Measurements from ENCODE around the gene TIMM22.

TIMM22 gene

DNA sequence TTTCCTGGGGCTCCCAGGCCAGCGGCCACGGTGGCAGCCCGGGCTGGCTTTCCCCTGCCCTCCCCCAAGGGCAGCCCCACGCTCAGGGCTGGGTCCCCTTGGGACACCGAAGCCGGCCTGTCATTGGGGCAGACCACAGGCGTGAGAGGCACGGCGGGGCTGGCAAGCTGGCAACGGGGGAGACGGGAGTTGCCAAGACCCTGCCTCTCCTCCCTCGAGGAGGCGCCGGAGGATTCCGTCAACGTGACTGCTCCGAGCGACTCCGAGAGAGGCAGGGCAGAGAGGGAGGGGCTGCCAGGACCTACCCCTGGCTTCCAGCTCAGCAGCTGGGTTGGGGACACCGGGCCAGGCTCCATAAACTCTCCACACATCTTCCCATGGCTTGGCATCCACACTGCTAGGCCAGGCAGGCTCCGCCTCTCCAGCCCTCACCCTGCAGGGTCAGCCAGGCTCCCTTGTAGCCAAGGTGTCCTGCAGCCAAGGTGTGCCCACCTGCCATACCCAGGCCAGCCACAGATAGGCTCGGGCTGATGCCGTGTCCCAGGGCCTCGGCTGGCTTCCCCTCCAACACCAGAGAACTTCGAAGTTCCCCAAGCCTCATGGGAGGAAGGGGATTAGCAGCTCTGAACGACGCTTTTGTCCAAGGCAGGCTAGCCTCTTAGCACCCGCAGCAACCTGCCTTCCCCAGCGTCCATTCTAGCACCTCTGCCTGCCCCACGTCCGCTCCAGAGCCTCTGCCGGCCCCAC lies 25.5 kb downstream of the TIMM22 start:
- no peak for DNase-seq

GRCh38 chr17:1024076-1024475 lies 27.1 kb downstream of the TIMM22 start:
- DNase-seq = no peak

DNA sequence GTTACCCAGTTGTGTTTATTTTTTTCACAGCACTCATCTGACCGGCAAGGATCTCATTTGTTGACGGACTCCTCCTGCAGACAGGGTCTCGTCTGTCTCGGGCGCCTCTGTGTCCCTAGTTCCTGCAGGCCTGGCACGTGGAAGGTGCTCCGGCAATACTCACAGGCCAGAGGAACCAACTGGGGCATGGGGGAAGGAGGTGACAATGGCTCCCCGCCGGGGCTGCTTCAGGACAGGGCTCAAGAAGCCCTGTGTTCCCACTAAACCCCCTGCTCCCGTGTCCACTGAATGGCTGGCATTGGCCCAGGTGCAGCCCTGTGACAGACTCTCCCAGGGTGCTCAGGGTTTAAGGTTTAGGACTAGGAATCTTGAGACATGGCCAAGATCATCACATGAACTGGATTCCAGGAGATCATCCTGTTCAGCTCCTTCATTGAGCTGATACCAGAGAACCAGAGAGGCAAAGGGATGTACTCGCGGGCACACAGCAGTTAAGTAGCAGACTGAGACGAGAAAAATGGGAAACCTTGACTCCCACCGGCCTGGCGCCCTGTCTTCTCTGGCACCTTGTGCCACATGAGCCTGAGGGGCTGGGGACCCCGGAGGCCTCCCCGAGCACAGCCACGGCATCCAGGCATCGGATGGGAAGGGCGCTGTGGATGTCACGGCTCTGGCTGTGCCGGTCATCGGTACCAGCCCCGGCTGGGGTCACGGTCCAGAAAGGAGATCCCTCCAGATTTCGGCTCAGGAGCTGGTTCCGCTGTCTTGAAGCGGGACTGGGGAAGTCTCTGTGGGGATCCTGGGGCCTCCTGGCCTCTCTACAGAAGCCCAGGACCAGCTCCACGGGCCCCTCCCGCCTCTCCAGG lies 29.0 kb downstream of the TIMM22 start:
- DNase-seq = no peak

GRCh38 chr17:1026599-1026975 lies 29.7 kb downstream of the TIMM22 start:
- DNase-seq = no peak

DNA sequence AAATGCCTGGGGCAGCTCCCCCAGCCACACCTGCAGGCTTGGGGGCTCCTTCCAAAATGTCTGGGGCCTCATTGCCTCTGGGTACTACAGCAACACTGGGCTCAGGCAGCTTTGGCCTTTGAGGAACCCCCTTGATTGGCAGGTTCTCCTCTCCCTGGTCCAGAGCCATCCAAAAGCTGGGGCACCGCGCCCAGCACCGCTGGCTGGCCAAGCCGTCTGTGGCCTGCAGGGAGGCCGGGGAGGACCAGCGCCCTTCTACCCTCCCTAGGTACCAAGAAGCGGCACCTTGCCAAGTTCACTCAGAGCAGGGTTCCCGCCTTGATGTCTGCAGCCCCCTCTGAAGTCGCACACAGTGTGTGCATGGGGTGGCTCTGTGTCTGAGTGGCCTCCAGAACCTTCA lies 30.1 kb downstream of the TIMM22 start:
- no peak for DNase-seq

GRCh38 chr17:1029196-1029921 lies 32.4 kb downstream of the TIMM22 start:
- no peak for DNase-seq

DNA sequence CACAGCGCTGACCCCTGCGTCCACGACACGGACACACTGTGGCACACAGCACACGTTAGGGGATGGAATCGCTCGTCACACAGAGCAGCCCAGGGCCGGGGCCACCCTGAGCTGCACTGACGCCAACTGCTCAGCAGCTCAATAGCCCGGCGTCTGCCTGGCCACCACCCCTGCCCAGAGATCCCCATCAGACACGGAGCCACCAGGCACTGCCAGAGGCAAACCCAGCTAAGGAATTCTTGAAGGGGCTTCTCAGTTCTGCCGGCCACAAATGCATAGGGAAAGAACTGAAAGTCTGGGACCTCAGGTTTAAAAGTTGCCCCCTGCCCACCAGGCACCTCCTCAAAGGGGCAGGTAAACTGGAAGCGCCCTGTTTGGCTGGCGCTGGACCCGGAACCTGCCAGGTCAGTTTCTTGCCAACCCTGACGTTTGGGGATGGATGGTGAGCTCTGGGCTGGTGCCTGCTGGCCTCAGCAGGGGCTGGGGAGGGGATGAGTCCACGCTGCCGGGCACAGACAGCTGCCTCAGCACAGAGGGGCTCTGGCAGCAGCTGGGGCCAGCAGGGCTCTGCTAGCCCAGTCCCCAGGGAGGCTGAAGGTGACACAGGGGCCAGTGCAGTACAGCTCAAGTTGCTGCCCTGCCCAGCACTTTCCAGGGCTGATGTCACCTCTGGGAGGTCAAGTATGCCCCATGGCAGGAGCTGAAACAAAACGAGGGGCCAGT lies 33.2 kb downstream of the TIMM22 start:
- DNase-seq = no peak

- DNase-seq = no peak
Observed at GRCh38 chr17:1030684-1031532, 34.0 kb downstream of the TIMM22 start.

GRCh38 chr17:1031711-1032110 lies 34.8 kb downstream of the TIMM22 start:
- DNase-seq = no peak

- DNase-seq = no peak
Observed at GRCh38 chr17:1032391-1032790, 35.5 kb downstream of the TIMM22 start.

GRCh38 chr17:1033503-1033902 lies 36.6 kb downstream of the TIMM22 start:
- no peak for DNase-seq

- DNase-seq = no peak
Observed at GRCh38 chr17:1034652-1035210, 37.8 kb downstream of the TIMM22 start.

DNA sequence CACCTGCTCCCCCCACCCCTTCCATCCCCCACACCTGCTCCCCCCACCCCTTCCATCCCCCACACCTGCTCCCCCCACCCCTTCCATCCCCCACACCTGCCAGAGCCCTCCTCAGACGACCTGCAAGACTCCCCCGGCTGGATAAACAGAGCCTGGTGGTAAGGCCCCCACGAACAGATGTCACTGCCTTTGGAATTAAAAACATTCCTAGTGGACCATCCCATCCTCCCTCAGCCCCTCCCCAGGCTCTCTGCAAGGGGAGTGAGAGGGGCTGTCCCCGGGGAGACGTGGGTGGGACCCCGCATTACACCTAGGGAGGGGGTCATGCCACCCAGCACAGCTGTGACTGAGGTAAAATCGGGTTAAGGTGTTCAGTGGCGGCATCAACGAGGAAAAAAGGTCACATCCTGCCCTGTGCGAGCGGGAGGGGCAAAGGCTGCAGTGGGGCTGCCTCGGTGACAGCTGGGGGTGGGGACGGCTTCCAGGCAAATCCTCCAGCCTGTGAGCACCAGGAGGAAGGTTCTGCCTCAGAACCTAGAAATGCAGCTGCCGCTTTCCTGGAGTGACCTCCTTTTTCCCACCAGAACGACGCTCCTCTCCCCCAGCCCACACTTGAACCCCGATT lies 38.7 kb downstream of the TIMM22 start:
- DNase-seq = no peak

GRCh38 chr17:1036171-1036844 lies 39.4 kb downstream of the TIMM22 start:
- DNase-seq = no peak

DNA sequence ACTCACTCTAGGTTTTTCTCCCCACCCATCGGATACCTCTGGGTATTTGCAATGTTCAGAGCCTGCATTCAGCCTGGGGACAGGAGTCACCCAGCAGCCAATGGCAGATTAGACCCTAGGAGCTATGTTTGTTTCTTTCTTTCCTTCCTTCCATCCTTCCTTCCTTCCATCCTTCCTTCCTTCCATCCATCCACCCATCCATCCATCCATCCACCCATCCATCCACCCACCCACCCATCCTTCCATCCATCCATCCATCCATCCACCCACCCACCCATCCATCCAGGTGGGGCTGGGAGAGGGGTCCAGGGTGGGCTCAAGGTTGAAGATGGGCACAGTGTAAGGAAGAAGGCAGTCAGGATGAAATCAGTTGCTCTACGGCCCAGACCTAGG lies 39.9 kb downstream of the TIMM22 start:
- no peak for DNase-seq

GRCh38 chr17:1037238-1037879 lies 40.4 kb downstream of the TIMM22 start:
- DNase-seq = no peak

DNA sequence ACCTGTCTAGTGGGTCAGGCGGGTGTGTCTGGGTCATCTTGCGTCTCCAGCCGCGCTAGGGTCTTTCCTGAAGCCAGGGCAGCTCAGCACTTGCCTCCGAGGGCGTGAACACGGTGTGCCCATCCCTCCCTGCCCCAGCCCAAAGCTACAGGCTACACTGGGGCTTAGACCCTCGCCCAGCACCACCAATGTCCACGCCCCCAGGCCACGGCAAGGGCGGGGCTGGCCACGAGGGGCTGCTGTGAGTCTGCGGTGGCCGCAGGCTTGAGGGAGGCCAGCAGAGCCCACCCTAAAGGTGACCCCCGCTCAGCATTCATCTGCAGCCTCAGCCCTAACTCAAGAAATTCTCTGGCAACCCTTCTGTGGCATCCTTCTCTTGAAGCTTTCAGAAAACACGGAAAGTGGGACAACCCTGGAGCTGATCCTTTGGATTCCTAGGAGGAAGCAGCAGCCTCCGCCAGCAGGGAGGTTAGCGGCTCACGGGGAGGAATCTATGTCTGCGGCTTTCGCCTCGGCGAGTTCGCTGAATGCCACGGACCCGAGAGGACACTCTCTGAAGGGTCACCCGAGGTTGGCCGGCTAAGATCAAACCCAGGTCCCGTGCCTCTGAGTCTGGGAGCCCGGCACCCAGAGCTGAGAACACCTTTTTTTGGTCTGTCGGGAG lies 41.7 kb downstream of the TIMM22 start:
- DNase-seq = no peak

DNA sequence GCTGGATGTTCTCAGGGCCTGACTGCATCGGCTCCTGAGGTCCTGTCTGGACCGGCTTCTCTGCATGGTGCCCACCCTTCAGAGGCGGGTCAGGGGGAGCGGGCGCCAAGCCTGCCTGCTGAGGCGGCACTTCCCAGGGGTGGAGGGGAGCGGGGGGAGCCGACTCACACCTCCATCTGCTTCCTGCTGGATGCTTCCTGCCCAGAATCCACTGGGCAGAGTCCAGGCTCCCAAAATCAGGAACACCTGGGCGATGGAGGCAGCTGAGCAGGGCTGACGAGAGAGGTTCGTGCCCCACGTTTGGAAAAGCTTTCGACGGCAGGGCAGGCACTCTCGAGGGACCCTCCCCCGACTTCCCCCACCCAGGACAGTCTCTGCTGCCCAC lies 42.2 kb downstream of the TIMM22 start:
- no peak for DNase-seq

GRCh38 chr17:1039511-1040215 lies 42.7 kb downstream of the TIMM22 start:
- DNase-seq = no peak

Data from NCI-H345 (cell line).